SK-N-SH treated with all-trans-retinoic acid at 6 μM for 48 hours (cell line): ENCODE results near the gene SCFD1.

ENCODE experiments used
- ARNTL ChIP-seq: fragments of 450-650 bp; formaldehyde crosslinking; IDR thresholded peaks from 2 replicates; pipeline ENCODE4 v1.5.0; 2020; ENCODE audit warnings: low read depth, mild to moderate bottlenecking, moderate library complexity, borderline replicate concordance
- BACH2 ChIP-seq: fragments of 250-450 bp; sonication (Bioruptor Pico); IDR thresholded peaks from 2 replicates; pipeline ENCODE4 v1.9.0; 2021; ENCODE audit warnings: mild to moderate bottlenecking, borderline replicate concordance
- GLIS3 ChIP-seq: fragments of 250-450 bp; sonication (Bioruptor Pico); IDR thresholded peaks from 2 replicates; pipeline ENCODE4 v1.5.0; 2020; ENCODE audit warnings: mild to moderate bottlenecking, moderate library complexity
- OSR1 ChIP-seq: fragments of 250-450 bp; sonication (Bioruptor Pico); IDR thresholded peaks from 2 replicates; pipeline ENCODE4 v1.8.0; 2022; ENCODE audit warnings: moderate library complexity, mild to moderate bottlenecking, inconsistent platforms
- PATZ1 ChIP-seq: fragments of 250-450 bp; sonication (Bioruptor Pico); IDR thresholded peaks from 2 replicates; pipeline ENCODE4 v1.8.0; 2020; ENCODE audit warnings: mild to moderate bottlenecking, moderate library complexity, borderline replicate concordance
- RARB ChIP-seq: fragments of 250-450 bp; sonication (Bioruptor Pico); IDR thresholded peaks from 2 replicates; pipeline ENCODE4 v1.8.0; 2021; ENCODE audit warnings: mild to moderate bottlenecking, moderate library complexity
- SNAI2 ChIP-seq: fragments of 250-450 bp; sonication (Bioruptor Pico); IDR thresholded peaks from 2 replicates; pipeline ENCODE4 v1.5.0; 2020; ENCODE audit warnings: mild to moderate bottlenecking, moderate library complexity
- ZFP3 ChIP-seq: fragments of 250-450 bp; sonication (Bioruptor Pico); IDR thresholded peaks from 2 replicates; pipeline ENCODE4 v1.5.0; 2020; ENCODE audit warnings: mild to moderate bottlenecking, moderate library complexity
- ZFP30 ChIP-seq: fragments of 450-650 bp; formaldehyde crosslinking; IDR thresholded peaks from 2 replicates; pipeline ENCODE4 v1.5.0; 2022; ENCODE audit warnings: mild to moderate bottlenecking, moderate library complexity
- ZNF565 ChIP-seq: fragments of 450-650 bp; formaldehyde crosslinking; conservative IDR thresholded peaks from 2 replicates; pipeline ENCODE4 v1.5.0; 2020; ENCODE audit warnings: low read depth, mild to moderate bottlenecking, moderate library complexity

- TF ChIP-seq ZNF565 (CRISPR knock-in tag) (no peak), SNAI2 (CRISPR knock-in tag) (no peak), RARB (CRISPR knock-in tag) (no peak), GLIS3 (no peak), BACH2 (CRISPR knock-in tag) (no peak), OSR1 (CRISPR knock-in tag) (no peak), ARNTL (CRISPR knock-in tag) (no peak), ZFP3 (CRISPR knock-in tag) (no peak), PATZ1 (CRISPR knock-in tag) (no peak), ZFP30 (CRISPR knock-in tag) (no peak)
These were observed 48.2 kb upstream of the SCFD1 start for GRCh38 chr14:30573966-30574365.
